ENCODE measurements around the gene EFCAB6.
A peak's percentile ranks its signal among the peaks of the same experiment; 100 is the strongest.

Gene EFCAB6, protein sequence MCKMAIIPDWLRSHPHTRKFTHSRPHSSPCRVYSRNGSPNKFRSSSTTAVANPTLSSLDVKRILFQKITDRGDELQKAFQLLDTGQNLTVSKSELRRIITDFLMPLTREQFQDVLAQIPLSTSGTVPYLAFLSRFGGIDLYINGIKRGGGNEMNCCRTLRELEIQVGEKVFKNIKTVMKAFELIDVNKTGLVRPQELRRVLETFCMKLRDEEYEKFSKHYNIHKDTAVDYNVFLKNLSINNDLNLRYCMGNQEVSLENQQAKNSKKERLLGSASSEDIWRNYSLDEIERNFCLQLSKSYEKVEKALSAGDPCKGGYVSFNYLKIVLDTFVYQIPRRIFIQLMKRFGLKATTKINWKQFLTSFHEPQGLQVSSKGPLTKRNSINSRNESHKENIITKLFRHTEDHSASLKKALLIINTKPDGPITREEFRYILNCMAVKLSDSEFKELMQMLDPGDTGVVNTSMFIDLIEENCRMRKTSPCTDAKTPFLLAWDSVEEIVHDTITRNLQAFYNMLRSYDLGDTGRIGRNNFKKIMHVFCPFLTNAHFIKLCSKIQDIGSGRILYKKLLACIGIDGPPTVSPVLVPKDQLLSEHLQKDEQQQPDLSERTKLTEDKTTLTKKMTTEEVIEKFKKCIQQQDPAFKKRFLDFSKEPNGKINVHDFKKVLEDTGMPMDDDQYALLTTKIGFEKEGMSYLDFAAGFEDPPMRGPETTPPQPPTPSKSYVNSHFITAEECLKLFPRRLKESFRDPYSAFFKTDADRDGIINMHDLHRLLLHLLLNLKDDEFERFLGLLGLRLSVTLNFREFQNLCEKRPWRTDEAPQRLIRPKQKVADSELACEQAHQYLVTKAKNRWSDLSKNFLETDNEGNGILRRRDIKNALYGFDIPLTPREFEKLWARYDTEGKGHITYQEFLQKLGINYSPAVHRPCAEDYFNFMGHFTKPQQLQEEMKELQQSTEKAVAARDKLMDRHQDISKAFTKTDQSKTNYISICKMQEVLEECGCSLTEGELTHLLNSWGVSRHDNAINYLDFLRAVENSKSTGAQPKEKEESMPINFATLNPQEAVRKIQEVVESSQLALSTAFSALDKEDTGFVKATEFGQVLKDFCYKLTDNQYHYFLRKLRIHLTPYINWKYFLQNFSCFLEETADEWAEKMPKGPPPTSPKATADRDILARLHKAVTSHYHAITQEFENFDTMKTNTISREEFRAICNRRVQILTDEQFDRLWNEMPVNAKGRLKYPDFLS (N-terminal part only)

DNA sequence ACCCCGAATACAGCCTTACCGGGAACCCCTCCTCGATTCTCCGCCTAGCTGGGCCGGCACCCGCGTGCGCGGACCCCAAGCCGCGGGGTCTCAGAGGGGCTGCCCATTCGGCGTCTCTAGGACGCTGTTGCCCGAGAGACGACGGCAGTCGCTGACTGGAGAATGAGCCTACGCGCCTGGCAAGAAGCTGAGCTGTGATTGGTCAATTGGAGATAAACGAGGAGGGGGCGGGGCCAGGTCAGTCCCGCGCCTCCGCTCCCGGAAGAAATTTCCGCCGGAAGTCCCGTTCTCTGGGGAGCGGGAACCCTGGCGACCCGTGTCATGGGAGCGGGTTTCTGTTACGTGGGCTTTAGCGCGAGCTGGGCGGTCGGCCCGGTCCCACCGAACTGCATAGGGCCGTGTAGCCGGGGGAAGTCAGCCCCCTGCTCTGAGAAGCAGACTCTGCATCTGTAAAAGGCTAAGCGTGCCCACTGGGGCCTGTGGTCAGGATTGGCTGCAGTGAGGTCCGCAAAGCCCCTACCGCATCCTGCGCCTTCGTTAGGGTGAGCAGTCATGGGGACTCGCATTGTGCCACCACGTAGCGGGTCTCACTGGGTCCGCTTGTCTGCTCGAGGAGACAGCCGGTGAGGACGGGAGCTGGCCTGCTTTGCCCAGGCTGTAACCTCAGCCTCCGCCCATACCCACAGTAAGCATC, at the start of gene EFCAB6:
EFCAB6 (minus strand) TSS at position 157 of the 694 bp plus-strand sequence. CDS start 29,987 bp downstream, outside the sequence.
- peak; percentile 41 for DNase-seq

DNA sequence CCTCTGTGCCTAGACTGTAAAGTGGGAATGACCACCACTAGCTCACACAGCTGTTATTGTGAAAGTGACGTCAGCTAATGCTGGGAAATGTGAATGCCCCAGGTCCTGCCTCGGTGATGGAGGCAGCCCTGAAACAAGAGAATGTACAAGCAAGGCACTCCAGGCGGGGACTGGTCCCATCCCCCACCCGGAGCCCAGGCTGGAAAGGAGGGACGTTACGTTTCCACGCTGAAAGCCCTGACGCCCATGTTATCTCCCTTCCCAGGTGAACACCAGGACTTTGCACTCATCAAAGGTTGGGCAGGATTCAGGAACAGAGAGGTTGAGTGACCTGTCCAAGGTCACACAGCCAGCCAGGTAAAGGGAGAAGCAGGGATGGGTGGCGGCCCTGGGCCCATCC, 49.4 kb upstream of the EFCAB6 start:
- no peak for DNase-seq

DNA sequence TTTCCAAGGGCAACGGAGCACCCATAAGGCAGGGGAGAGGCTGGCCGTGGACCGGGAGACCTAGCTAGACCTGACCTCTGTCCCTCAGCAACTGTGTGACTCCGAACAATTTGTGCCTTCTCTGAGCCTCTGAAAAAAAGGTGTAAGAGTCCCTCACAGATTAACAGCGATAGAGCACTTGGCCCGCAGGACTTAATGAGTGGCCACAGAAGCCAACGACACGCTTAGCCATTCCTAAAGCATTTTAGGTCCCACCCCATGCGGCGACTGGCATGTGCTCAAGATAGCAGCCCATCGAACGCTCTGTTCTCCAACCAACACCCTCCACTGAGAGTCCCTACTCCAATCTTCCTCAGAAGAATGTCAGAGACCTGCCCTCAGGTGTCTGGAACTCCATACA, 48.7 kb upstream of the EFCAB6 start:
- no peak for DNase-seq

DNA sequence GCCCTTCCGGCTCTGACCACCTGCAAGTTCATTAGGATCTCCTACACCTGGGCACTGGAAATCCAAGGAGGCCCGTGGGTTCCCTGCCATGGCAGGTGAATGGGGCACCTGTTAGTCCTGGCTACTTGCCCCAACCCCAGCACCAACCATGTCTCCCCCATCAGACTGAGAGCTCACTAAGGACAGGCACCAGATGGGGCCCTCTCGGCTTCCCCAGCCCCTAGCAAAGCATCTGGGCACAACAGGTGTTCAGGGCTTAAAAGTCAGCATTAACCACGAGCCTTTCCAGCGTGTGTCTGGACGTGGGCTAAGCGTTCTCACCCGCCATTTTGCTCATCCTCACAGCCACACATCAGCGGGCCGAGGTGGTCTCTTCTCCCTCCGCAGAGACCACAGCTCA, 48.0 kb upstream of the EFCAB6 start:
- DNase-seq, result no peak

DNA sequence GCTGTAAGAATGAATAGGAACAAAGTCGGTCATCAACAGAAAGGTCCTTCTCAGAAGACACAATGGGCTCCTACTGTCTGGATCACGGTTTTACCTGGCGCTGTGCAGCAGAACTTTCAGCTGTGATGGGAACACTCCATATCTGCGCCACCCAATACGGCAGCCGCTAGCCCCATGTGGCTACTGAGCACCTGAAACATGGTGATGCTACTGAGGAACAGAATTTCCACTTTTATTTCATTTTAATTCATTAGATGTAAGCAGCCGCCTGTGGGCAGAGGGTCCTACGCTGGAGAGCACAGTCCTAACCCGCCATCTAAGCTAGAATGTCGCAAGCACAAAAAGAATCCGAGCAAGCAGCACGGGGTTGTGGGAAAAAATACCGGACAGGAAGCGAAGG, 47.5 kb upstream of the EFCAB6 start:
- no peak for DNase-seq

DNA sequence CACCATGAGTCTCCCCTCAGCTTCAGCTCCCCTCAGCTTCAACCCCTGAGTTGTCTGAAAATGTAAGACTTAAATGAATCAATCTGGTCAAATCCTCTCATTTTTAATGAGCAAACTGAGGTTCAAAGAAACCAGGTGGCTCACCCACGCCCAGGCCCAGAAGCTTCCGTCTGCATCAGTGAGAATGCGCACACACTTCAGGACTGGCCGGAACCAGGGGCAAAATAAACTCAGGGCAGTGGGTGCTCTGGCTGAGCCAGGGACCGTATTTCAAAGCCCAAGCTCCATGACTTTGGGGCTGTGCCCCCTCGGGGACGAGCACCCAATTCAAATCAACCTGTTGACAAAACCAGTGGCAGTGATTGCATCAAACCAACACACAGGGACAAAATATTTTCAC, 47.1 kb upstream of the EFCAB6 start:
- DNase-seq, result no peak

DNA sequence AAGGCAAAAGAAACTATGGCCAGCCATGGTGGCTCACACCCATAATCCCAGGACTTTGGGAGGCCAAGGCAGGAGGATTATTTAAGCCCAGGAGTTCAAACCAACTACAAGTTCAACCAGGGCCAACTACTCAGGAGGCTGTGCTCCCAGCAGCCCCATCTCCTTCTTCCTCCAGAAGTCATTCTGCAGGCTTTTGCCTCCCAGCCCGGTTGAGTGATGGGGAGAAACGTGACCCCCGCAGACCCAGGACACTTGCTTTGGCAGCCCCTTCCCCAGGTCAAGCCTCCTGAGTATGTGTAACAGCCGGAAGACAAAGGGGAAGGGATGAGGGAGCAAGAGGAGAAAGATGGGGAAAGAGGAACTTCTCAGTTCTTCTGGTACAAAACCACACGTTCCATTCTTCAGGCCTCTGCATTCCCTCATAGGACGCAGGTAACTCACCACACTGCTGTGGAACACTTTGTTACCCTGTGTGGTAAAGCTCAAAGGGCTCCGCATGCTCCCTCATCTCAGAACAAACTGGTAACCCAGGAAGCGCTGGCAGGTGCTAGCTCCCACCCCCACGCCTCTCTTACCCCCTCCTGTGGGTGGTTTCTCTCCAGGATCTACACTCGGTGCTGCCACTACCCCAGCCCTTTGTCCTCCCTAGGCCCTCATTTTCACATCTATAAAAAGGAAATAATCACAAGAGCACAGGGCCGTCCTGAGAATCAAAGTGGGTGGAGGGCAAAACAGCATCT, 46.2 kb upstream of the EFCAB6 start:
- no peak for DNase-seq

DNA sequence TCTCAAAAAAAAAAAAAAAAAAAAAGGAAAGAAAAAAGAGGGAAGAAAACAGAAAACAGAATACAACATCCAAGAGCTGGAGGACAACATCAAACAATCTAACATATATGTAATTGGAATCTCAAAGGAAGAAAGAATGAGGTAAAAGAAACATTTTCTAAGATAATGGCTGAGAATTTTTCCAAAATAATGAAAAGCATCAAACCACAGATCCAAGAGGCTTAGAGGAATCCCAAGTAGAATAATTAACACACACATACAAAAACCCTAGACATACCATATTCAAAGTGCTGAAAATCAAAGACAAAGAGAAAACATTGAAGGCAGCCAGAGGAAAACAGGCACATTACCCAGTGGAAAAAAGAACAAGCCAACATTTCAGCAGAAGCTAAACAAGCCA, 45.3 kb upstream of the EFCAB6 start:
- no peak for DNase-seq

DNA sequence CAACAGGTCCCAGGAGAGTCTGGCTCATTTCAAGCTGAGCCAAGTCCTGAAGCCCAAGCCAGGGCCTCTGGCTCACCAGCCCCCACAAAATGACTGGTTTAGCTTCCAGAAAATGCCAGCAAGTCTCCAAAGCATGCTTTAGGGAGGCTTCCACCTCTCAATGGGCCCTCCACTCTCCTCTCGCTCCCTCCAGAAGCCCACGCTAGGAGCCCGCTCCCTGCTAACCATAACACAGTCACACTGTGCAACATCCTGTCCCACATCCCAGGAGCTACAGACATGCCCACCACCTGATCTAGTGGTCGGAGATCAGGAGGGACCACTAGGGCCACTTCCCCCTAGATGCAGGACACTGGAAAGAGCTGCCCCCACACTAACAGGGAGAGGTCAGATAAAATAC, 43.3 kb upstream of the EFCAB6 start:
- DNase-seq, result no peak

DNA sequence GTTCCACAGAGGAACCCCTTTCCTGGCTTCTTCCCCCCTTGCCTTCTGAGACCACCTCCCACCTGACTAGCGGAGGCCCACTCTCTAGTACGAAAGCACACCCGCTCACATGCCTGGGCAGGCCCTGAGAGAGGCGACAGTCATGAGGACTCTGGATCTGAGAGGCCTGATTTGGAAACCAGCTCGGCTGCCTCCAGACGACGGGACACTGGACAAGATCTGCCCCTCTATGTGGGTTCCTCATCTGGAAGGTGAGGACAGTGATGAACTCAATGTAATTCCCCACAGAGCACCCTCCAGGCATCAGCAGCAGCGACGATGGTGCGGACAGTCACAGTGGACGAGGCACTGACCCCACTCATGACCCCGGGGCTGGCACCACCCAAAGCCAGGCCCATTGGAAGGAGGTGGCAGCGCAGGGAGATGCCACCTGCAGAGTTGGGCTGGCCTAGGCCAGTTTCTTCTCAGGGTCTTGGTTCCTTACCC, 42.7 kb upstream of the EFCAB6 start:
- DNase-seq, result no peak

DNA sequence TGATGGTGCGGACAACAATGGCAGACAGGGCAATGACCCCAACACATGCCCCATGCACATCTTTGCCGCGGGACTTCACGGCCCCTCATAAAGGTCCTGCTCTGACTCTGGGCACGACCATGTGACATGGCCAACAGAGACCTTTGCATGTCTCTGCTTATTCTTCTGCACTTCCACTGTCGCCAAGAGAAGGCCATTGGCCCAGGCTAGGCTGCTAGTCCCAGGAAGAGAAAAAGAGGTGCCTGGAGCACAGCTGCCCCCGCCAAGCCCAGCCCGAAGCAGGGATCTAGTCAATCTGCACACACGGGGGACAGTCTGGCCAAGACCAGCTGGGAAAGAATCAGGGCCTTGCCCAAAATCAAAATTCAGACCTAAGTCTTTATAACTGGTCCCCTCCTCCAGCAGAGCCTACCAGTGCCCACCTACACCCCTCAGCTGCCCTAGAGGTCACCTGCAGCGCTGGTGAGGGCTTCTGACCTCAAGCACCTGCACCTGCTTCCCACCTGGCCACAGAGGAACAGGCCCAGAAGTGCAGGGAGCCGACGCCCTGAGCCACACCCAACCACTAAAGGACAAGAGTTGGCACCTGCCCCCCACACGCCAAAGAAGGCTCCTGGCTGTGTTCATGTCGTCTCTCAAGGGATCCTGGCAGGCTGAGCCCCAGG, 42.1 kb upstream of the EFCAB6 start:
- no peak for DNase-seq

DNA sequence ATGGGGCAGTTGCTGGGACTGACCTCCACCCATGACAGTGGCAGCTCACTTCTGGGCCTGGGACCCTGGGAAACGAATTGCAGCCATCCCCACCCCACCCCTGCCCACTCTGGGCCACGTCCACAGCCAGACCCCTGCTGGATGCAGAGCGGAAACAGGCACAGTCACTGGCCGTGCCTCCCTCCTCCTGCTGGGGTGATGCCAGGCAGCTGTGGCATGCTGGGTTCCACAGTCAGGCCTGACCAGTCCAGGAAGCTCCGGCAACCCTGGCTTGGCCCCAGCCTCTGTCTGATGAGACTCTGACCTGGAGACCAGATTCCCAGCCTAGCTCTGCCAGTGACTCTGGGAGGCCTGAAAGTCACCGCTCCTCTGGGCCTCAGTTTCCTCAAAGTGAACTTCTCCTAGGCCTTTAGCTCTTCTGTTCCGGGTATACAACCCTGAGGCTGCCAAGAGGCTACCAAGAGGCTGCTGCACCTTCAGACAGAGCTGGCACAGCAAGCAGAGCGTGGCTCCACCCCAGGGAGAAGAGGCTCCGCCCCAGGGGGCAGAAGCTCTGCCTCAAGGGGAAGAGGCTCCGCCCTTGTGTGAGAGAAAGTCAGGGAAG, 41.3 kb upstream of the EFCAB6 start:
- DNase-seq, result no peak

DNA sequence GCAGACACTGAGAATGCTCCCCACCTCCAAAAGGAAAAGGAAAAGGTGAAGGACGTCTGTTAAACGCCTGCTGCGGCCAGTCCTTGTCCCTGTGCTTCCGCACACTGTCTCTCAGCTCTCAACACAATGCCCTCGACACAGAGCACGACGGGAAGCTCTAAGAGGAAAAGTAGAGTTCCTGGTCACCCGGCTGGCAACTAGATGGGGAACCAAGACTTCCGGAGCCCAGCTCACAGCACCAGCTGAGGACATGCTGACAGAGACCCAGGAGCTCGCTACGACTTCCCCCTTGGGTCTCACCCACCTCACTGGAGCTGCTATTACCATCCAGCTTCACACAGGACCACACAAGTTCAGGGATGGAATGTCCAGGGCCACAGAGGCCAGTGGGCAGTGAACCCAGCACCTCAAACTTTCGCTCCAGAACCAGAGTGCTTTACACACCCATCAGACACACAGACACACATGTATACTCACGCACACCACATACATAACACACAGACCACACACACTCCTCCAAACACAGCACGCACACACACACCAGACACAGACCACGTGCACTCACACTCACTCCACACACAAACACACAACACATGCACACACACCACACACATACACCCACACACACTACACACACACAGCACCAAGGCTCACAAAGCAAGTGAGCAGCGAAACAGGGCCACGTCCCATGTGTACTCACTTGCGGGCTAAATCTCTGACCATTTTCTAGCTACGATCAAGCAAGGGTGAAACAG, 40.6 kb upstream of the EFCAB6 start:
- DNase-seq, result no peak

DNA sequence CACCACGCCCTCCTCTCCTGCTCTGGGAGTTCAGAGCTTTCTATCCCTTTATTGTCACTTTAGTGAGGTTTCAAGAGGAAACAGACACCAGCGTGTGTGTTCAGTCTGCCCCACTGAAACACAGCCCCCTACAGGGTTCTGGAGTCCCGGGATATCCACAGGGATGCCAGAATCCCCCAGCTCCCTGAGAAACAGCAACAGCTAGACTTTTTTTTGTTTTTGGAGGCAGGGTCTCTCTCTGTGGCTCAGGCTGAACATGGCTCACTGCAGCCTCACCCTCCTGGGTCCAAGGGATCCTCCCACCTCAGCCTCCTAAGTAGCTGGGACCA, 39.8 kb upstream of the EFCAB6 start:
- DNase-seq, result no peak

DNA sequence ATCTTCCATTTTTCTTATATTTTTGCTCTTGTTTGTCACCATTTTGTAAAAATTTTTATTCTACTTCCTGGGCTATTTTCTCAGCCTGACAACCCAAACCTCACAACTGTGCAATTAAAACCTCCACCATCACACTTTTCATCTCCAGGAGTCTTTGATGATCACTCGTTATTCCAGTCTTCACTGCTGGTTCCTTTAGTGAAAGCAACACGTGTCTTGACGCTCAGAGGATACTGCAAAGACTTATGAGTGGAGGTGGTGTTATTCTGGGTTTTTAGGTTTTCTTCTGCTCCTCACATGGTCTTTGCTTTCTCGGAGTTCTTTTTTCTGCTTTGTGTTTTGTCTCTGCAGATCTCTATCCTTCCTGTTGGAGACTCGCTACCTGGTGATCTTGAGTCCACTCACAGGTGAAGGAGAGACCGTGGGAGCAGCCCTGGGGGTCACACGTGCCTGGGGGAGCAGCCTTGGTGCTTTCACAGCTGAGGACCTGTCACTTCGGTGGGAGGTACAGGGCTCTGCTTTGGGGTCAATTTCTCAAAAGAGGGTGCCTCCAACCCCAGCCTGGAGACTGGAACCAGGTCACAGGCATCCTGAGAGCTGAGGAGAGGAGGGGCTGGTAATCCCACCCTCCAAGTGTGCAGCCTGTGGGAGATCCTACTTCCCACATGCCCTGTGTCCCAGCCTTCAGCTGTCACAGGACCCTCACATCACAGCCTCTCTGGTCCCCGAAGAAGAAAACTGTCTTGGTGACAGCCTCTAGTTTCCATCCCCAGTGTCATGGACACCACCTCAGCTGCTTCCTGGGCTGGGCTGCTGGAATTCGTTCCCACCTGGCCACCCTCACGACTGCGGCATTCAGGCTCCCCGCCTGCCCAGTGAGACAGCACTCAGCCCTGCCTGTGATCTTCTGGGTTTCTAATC, 39.2 kb upstream of the EFCAB6 start:
- DNase-seq, result no peak

DNA sequence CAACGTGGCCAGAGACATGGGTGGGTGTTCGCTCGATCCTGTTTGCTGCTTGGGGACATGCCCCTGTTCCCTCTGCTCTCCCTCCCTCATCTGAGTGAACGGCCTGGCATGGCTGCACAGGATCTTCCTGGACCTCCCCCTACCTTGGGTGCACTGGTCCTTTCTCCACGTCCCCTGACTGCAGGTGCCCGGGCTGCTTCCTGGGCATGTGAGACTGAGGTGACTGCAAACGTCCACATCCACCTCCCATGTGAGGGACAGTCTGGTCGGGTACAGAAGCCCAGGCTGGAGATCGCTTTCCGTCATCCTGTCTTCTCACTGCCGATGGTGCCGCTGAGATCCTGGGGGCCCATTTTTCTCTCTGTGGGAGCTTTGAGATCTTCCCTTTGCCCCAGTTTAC, 38.4 kb upstream of the EFCAB6 start:
- DNase-seq, result no peak

DNA sequence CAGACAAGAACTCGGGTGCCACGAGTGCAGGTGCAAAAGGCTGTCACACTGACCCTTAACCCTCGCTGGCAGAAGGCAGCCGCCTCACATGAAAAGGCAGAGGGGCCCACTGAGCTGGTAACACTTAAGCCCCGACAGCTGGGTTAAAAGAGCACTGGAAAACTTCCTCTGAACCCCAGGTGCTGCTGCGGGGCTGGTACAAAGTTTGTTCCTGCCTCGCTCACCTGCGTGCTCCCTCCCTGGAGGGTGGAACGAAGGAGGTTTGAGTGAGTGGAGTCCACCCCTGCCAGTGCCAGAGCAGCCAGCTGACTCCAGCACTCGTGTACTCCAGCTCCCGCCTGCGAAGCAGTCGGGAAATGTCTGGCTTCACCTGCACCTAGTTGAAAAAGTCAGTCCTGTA, 37.6 kb upstream of the EFCAB6 start:
- DNase-seq, result no peak

DNA sequence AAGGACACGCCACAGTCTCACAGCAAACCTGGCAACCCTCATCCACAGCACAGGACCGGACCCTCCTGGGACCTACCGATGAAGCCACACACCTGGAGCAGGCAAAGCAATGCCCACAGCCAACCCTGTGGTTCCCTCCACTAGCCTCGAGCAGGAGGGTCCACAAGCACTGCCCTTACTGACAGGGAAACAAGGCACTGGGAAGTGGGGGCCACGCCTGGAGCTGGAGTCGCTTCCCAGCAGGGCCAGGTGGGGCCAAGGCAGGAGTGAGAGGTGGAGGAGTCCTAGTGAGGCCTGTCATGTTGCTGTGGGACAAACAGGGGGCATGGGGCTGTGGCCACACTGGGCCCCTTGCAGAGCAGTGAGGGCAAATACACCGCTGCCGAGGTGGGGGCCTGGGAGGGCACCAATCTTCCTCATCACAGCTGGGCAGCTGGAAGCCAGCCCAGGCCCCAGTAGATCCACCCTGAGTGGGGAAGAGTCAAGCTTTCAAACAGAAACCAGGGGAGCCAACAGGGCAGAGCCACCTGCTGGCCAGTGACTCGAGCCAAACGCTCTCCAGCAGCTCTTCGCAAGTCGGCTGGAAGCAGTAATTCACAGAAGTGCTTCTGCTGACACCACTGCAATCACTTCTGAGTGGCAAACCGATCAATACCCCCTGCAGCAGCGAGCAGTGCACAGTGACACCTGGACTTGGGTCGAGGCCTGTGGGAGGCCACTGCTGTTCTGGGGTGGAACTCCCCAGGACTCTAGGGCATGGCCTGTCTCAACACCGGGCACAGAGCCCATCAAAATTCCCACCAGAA, 36.5 kb upstream of the EFCAB6 start:
- DNase-seq, result no peak

Data from SIG-M5 (cell line).